ENCODE measurements around the gene ROBO2.

DNA sequence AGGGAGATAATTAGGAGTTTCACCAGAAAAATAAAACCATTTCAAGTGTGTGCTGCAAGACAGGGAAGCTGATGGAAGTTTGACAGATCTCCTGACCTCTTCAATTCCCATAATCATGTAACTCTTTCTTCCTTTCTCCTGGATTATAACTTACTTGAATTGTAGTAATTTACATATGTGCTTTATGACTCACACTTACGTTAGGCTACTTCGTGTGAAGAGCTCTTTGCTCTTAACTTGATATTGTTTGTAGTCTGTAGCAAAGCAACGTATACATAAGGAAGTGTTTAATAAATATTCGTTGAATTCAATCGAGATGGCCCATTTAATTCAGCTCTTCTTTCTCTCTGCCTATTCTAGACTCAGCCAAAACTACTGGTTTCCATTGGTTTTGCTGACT is 23.5 kb downstream of the ROBO2 start:
- TF ChIP-seq EP300 (IDR thresholded peaks at IDR 0.05; ENCODE audit: borderline replicate concordance in 1 of 2, control insufficient read depth in 1 of 2, low read depth in 2 of 2, low read length in 2 of 2) (no peak), EZH2 (IDR thresholded peaks at IDR 0.05; ENCODE audit: borderline replicate concordance, control insufficient read depth, low read depth, low read length) (no peak), TBL1XR1 (IDR thresholded peaks at IDR 0.05; ENCODE audit: low read depth, low read length) (no peak), CEBPB (IDR thresholded peaks at IDR 0.05; ENCODE audit: borderline replicate concordance in 1 of 2, low read depth in 2 of 2, low read length in 2 of 2) (no peak), SP1 (IDR thresholded peaks at IDR 0.05; ENCODE audit: low read depth, low read length) (no peak), ZNF274 (IDR thresholded peaks at IDR 0.05; ENCODE audit: insufficient read depth, insufficient read length) (no peak)
- TF ChIP-seq, protein P1, sequence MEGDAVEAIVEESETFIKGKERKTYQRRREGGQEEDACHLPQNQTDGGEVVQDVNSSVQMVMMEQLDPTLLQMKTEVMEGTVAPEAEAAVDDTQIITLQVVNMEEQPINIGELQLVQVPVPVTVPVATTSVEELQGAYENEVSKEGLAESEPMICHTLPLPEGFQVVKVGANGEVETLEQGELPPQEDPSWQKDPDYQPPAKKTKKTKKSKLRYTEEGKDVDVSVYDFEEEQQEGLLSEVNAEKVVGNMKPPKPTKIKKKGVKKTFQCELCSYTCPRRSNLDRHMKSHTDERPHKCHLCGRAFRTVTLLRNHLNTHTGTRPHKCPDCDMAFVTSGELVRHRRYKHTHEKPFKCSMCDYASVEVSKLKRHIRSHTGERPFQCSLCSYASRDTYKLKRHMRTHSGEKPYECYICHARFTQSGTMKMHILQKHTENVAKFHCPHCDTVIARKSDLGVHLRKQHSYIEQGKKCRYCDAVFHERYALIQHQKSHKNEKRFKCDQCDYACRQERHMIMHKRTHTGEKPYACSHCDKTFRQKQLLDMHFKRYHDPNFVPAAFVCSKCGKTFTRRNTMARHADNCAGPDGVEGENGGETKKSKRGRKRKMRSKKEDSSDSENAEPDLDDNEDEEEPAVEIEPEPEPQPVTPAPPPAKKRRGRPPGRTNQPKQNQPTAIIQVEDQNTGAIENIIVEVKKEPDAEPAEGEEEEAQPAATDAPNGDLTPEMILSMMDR (IDR thresholded peaks at IDR 0.05 in 2 of 3, conservative IDR thresholded peaks at IDR 0.05 in 1 of 3; ENCODE audit: control insufficient read depth in 2 of 3, extremely low read depth in 1 of 3, insufficient read depth in 1 of 3, low read depth in 3 of 3, low read length in 3 of 3) = no peak

Data from GM12878 (cell line).